NCI-H187 treated with DMSO at 0.1 percent for 48 hours (cell line): ENCODE data around the gene EXOSC6.
"Not testable (repeated sequence)": the region's sequence is repeated elsewhere in the genome, so short reads cannot be mapped to it uniquely, and the experiment has no call there.

Experiments
- DNase-seq: peaks from one replicate; lab custom pipeline; 2025; lab: John Stamatoyannopoulos, UW

Gene EXOSC6

DNA sequence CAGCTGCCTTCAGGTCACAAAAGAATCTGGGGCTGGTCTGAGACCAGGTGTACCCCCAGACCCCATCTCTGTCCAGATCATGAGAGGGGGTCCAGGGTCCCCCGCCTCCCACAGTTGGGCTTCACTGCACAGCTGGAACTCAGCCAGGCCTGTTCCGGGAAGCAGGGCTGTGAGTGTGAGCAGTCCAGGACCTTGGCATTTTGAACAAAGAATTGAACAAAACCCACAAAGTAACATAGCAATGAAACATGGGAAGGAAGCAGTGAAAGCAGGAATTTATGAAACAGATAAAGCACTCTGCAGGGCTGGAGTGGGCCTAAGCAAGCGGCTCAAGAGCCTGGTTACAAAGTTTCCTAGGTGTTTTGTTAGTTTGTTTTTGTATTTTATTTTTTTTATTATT, 53.1 kb downstream of the EXOSC6 start:
- not testable (repeated sequence) for DNase-seq

GRCh38 chr16:70198230-70198629, 53.5 kb downstream of the EXOSC6 start:
- DNase-seq = not testable (repeated sequence)

- DNase-seq = not testable (repeated sequence)
These were observed 54.1 kb downstream of the EXOSC6 start for GRCh38 chr16:70197611-70198010.
